Fibroblast of mammary gland (primary cell): ENCODE results near the gene ARHGAP32.

ENCODE experiments used
- DNase-seq: peaks from one replicate; pipeline ENCODE4 v3.0.0-alpha.2; 2010; ENCODE audit warnings: low read depth
- H3K4me3 ChIP-seq: 2 replicates; pipeline ENCODE4 v1.5.1; 2011; ENCODE audit warnings: low read depth, mild to moderate bottlenecking, low read length, moderate library complexity; ENCODE audit not compliant: control insufficient read depth
- CTCF ChIP-seq: conservative IDR thresholded peaks from 2 replicates; pipeline ENCODE4 v1.5.1; 2011; ENCODE audit warnings: low read depth, low read length, inconsistent platforms; ENCODE audit not compliant: control insufficient read depth, insufficient read depth

ARHGAP32 gene

DNA sequence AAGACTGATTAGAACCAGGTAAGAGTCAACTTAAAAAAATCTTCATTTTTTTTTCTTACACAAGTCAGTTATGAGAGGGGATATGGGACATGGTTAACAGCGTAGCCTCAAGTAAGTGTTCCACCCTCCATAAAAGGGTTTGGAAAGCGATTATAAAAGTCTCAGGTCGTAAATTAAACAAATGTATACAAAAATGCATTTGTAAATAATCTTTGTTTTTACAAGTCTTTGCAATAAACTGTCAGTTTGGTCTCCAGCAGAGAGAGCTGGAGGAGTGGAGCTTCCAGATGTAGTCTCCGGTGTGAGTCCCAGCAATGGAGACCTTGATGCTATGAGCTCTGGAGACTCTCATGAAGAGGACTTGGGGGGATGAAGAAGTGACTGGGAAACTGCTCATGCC is 149.6 kb downstream of the ARHGAP32 start:
- no peak for DNase-seq
- H3K4me3 ChIP-seq = no peak overlapping the region
- no peak for TF ChIP-seq CTCF

- no peak for TF ChIP-seq CTCF
- DNase-seq = peak; percentile 53
- H3K4me3 ChIP-seq = no peak overlapping the region
Measured at GRCh38 chr11:129041611-129042018, 150.5 kb downstream of the ARHGAP32 start.

DNA sequence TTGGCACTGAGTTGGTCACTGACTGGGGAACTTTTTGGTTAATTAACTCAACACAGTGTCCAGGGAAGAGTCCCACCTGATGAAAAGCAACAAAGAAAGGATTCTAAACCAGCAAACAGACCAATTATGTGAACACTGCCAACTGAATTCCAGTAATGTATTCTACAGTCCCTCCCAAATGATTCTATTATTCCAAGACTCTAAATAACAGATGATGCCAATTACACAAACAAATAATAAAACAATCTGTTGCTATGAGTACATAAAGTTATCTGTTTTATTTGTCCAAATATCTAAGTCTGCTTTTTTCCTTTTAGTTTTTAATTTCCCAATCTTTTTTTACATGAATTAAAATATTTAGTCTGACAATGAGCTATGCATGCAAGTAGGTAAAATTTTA is 151.2 kb downstream of the ARHGAP32 start:
- no peak for TF ChIP-seq CTCF
- DNase-seq = no peak
- no peak overlapping the region for H3K4me3 ChIP-seq

DNA sequence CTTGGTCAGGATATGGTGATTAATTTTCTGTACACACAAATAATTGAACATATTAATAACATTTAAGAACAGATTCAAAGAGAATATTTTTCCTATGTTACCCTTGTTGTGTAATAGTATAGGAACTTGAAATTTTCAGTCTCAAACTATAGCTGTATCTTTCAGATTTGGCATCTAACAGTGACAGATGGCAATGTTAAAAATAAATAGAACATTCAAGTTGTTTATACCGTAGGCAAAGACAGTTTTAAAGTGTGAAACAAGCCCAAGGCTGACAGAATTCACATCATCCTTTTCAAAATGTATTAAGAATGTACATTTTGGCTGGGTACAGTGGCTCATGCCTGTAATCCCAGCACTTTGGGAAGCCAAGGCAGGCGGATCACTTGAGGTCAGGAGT is 156.9 kb downstream of the ARHGAP32 start:
- no peak for DNase-seq
- H3K4me3 ChIP-seq = no peak overlapping the region
- no peak for TF ChIP-seq CTCF

- no peak overlapping the region for H3K4me3 ChIP-seq
- DNase-seq = no peak
- TF ChIP-seq CTCF = no peak
Measured at GRCh38 chr11:129034001-129034400, 158.1 kb downstream of the ARHGAP32 start.

DNA sequence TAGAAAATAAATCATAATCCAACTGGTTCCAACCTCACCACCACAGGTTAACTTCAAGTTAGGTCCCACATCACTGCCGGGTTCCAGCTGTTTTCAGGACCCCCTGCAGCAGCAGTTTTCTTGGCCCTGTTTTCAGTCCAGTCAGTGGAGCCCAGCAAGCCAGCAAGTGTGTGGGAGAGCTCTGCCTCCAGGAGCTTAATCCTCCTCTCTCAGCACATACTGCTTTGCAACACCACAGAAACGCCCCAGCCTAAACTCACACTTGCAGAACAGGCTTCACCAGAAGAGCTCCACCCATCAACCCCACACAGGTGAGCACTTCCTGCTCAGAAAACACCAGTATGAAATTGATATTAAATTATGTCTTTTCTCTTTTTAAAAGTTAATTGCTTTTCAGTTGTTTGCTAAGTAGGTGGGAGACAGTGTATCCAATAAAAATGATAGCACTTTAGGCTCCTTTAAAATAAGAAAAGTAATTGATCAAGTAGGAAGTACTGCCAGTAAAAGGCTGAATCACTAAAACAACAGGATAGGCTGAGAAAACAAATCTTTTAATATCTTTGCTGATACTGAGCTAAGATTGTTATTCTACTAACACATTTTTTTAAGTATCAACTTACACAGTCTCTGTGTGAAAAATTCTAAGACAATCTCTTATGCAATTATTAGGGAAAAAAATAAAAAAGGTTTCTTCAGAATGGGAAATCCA is 168.0 kb downstream of the ARHGAP32 start:
- DNase-seq = no peak
- no peak for TF ChIP-seq CTCF
- H3K4me3 ChIP-seq = no peak overlapping the region

DNA sequence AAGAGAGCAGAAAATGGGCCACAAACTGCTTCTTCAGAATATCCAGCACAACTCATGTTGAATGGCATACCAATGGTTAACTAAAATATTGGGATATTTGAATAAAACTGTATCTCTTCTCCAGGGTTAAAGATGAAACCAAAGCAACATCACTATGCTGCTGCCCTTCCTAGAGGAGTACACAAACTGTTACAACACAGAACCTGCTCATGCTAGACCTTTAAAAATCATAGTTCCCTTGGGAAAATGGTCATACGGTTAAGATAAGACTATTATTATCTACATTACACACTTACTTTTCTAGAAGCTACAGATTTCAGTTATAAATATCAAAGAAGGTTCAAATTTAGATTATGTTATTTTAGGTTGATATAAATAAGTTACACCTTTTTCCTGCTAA is 170.8 kb downstream of the ARHGAP32 start:
- H3K4me3 ChIP-seq = no peak overlapping the region
- no peak for TF ChIP-seq CTCF
- DNase-seq = peak; percentile 20
